SK-N-SH (cell line): ENCODE data around the gene MAP3K13. TPM values are rescaled to one million over a fixed set of nuclear protein-coding genes. Genes with fewer than 3 reads are reported as not detected.

Experiments used
- CTCF ChIA-PET: fragments of 300-600, 350-600 bp; formaldehyde crosslinking; extraction: SDS; loops from one replicate; lab custom pipeline; 2021; lab: Yijun Ruan, JAX
- POLR2A ChIA-PET: fragments of 350-600 bp; sonication (Branson Sonifier 250); formaldehyde crosslinking; extraction: SDS; loops from one replicate; lab custom pipeline; 2020; ENCODE audit warnings: antibody characterized with exemption, inconsistent platforms; lab: Yijun Ruan, JAX
- DNase-seq: peaks from one replicate; pipeline ENCODE4 v3.0.0; 2012
- H2AFZ ChIP-seq: fragments of 200-600 bp; sonication (generic); 2 replicates; pipeline ENCODE4 v1.8.1; 2016; ENCODE audit warnings: antibody characterized with exemption, mild to moderate bottlenecking, low read depth
- H3F3A ChIP-seq: fragments of 200-600 bp; sonication (generic); replicated peaks from 2 replicates; pipeline ENCODE3; 2016; ENCODE audit warnings: antibody characterized with exemption, mild to moderate bottlenecking; ENCODE audit not compliant: insufficient read depth
- H3K27ac ChIP-seq, 2 experiments: fragments of 200-500 bp in 1 of 2; fragments of 200-600 bp in 1 of 2; sonication (Bioruptor generic) in 1 of 2; sonication (generic), shearing (Covaris generic) in 1 of 2; 2 replicates each; pipeline versions ENCODE4 v1.5.1 to v1.6.1; 2014 to 2016; ENCODE audit warnings: low read depth in 2 of 2, inconsistent platforms in 1 of 2, low read length in 1 of 2, mild to moderate bottlenecking in 1 of 2, mixed read lengths in 1 of 2
- H3K27me3 ChIP-seq: fragments of 200-600 bp; sonication (generic), shearing (Covaris generic); 2 replicates; pipeline ENCODE4 v1.6.1; 2016; ENCODE audit warnings: mixed run types; ENCODE audit not compliant: insufficient read depth
- H3K36me3 ChIP-seq, 2 experiments: fragments of 200-500 bp in 1 of 2; fragments of 200-600 bp in 1 of 2; sonication (Bioruptor generic) in 1 of 2; sonication (generic) in 1 of 2; replicated peaks in 1 of 2; 2 replicates each; pipeline versions ENCODE3 to v1.5.1; 2014 to 2016; ENCODE audit warnings: low read length in 1 of 2, mild to moderate bottlenecking in 1 of 2; ENCODE audit not compliant: insufficient read depth in 2 of 2, control insufficient read depth in 1 of 2
- H3K4me1 ChIP-seq, 2 experiments: fragments of 200-500 bp in 1 of 2; fragments of 200-600 bp in 1 of 2; sonication (Bioruptor generic) in 1 of 2; sonication (generic), shearing (Covaris generic) in 1 of 2; 2 replicates each; pipeline versions ENCODE4 v1.5.1 to v1.6.1; 2014 to 2016; ENCODE audit warnings: low read depth in 1 of 2, low read length in 1 of 2, mixed run types in 1 of 2; ENCODE audit not compliant: insufficient read depth in 2 of 2, control insufficient read depth in 1 of 2
- H3K4me2 ChIP-seq: fragments of 200-600 bp; sonication (generic), shearing (Covaris generic); 2 replicates; pipeline ENCODE4 v1.6.1; 2017; ENCODE audit warnings: mixed run types
- H3K4me3 ChIP-seq, 2 experiments: fragments of 200-500 bp in 1 of 2; fragments of 200-600 bp in 1 of 2; sonication (Bioruptor generic) in 1 of 2; sonication (generic), shearing (Covaris generic) in 1 of 2; 2 replicates each; pipeline versions ENCODE4 v1.5.1 to v1.8.1; 2014 to 2016; ENCODE audit warnings: low read depth in 2 of 2, inconsistent platforms in 1 of 2, low read length in 1 of 2, mild to moderate bottlenecking in 1 of 2, mixed read lengths in 1 of 2, moderate library complexity in 1 of 2
- H3K79me2 ChIP-seq: fragments of 200-600 bp; sonication (generic); 2 replicates; pipeline ENCODE4 v1.8.1; 2017; ENCODE audit warnings: mild to moderate bottlenecking; ENCODE audit not compliant: insufficient read depth
- H3K9ac ChIP-seq: fragments of 200-600 bp; sonication (generic); 2 replicates; pipeline ENCODE4 v1.6.1; 2017; ENCODE audit warnings: mixed run types
- H3K9me2 ChIP-seq: fragments of 200-600 bp; sonication (generic); 2 replicates; pipeline ENCODE4 v1.6.1; 2017; ENCODE audit warnings: mixed run types
- H3K9me3 ChIP-seq: fragments of 200-600 bp; sonication (generic); 2 replicates; pipeline ENCODE4 v1.6.1; 2017; ENCODE audit warnings: mixed run types, mild to moderate bottlenecking, moderate library complexity
- H4K20me1 ChIP-seq: fragments of 200-600 bp; sonication (generic); 2 replicates; pipeline ENCODE4 v1.6.1; 2017; ENCODE audit warnings: mild to moderate bottlenecking, mixed run types; ENCODE audit not compliant: insufficient read depth
- CHD2 ChIP-seq: fragments of 150-350 bp; IDR thresholded peaks from 2 replicates; pipeline ENCODE4 v1.6.1; 2018; ENCODE audit warnings: low read length; ENCODE audit not compliant: partially characterized antibody
- EP300 ChIP-seq, 2 experiments: IDR thresholded peaks; 2 replicates each; pipeline versions ENCODE4 v1.4.0 to v1.6.1; 2012; ENCODE audit warnings: borderline replicate concordance in 1 of 2, low read depth in 1 of 2, low read length in 1 of 2
- EZH2phosphoT487 ChIP-seq: fragments of 200-600 bp; sonication (generic); IDR thresholded peaks from 2 replicates; pipeline ENCODE4 v1.6.1; 2017; ENCODE audit warnings: low read depth, mixed run types, mild to moderate bottlenecking, antibody characterized with exemption, moderate library complexity, borderline replicate concordance
- FOSL2 ChIP-seq: IDR thresholded peaks from 2 replicates; pipeline ENCODE4 v1.4.0; 2012; ENCODE audit warnings: low read depth, mild to moderate bottlenecking, moderate library complexity, borderline replicate concordance
- FOXJ3 ChIP-seq: sonication (generic); formaldehyde crosslinking; IDR thresholded peaks from 2 replicates; pipeline ENCODE4 v1.5.1; 2020; ENCODE audit warnings: mild to moderate bottlenecking, missing genetic modification reagents
- FOXM1 ChIP-seq: IDR thresholded peaks from 2 replicates; pipeline ENCODE4 v1.4.0; 2012; ENCODE audit warnings: low read depth, mild to moderate bottlenecking
- GABPA ChIP-seq: IDR thresholded peaks from 2 replicates; pipeline ENCODE4 v1.4.0; 2012; ENCODE audit warnings: low read depth, mild to moderate bottlenecking
- GATA2 ChIP-seq: sonication (generic); formaldehyde crosslinking; IDR thresholded peaks from 2 replicates; pipeline ENCODE4 v1.5.0; 2020; ENCODE audit warnings: mild to moderate bottlenecking, missing genetic modification reagents
- MEF2A ChIP-seq: IDR thresholded peaks from 2 replicates; pipeline ENCODE4 v1.4.0; 2012; ENCODE audit warnings: low read depth, borderline replicate concordance
- NFIC ChIP-seq: IDR thresholded peaks from 2 replicates; pipeline ENCODE4 v1.4.0; 2012; ENCODE audit warnings: borderline replicate concordance
- POLR2AphosphoS5 ChIP-seq: IDR thresholded peaks from 2 replicates; pipeline ENCODE4 v1.6.1; 2012; ENCODE audit warnings: low read depth, low read length
- RAD21 ChIP-seq: IDR thresholded peaks from 2 replicates; pipeline ENCODE4 v1.6.1; 2012; ENCODE audit warnings: mild to moderate bottlenecking, low read length
- RCOR1 ChIP-seq: fragments of 150-350 bp; IDR thresholded peaks from 2 replicates; pipeline ENCODE4 v1.6.1; 2017; ENCODE audit warnings: antibody characterized with exemption, low read length
- YY1 ChIP-seq: IDR thresholded peaks from 2 replicates; pipeline ENCODE4 v1.4.0; 2012; ENCODE audit warnings: low read depth, mild to moderate bottlenecking
- whole genome bisulfite sequencing: methylation state at CpG from one replicate; pipeline ENCODE4 v1.1.6; 2017; ENCODE audit warnings: low lambda C conversion rate; 5-methylcytosine and 5-hydroxymethylcytosine counted together
- polyA plus RNA-seq, 3 experiments: library from polyadenylated mRNA; depleted of rRNA; stranded (reverse); fragments of >200 nt; gene quantifications; 2 replicates each; pipeline ENCODE4 v1.2.3, GENCODE V29; 2012
- TF ChIP-seq, protein P1 (sequence below): fragments of 200-600 bp; sonication (generic); IDR thresholded peaks from 2 replicates; pipeline ENCODE4 v1.6.1; 2017; ENCODE audit warnings: antibody characterized with exemption, mild to moderate bottlenecking, moderate library complexity
- TF ChIP-seq, protein P2 (sequence below): IDR thresholded peaks from 2 replicates; pipeline ENCODE4 v1.4.0; 2012; ENCODE audit warnings: low read depth
- TF ChIP-seq, protein P3 (sequence below): IDR thresholded peaks from 2 replicates; pipeline ENCODE4 v1.4.0; 2012; ENCODE audit warnings: low read depth, borderline replicate concordance

MAP3K13 gene
- polyA plus RNA-seq, 1 of the 3 experiments (the other 2 are of a cell fraction): 9.1 TPM

DNA sequence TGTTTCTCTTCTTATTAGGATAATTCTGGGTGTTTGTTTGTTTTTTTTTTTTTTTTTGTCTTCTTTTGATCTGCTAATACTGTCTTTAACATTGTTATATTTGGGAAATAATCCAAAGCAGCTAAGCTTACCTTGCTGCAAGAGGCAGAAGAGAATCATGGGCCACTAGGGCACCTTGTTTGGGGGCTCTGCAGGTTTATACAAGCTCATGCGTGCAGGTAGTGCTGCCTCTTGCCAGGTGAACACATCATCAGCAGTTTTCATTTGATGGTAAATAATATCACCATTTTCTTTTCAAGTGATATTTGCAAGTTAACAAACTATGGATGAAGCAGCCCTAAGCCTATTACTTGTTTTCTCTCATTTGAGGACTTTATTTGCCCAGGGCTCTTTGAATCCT is 37.9 kb downstream of the MAP3K13 start:
- no peaks in the 10 kb centered on the region for H3K9me3 ChIP-seq
- H3K4me1 ChIP-seq: peaks cover 6 to 43% of the 10 kb centered on the region in 2 experiments; a peak in 2 of 4 replicates
- H3K36me3 ChIP-seq: no peaks in the 10 kb centered on the region
- WGBS: 70% methylated on average over 1 of the region's 1 CpG
- H4K20me1 ChIP-seq: no peaks in the 10 kb centered on the region
- no peak overlapping the region for H3K9ac ChIP-seq
- no peak overlapping the region for H3K4me3 ChIP-seq
- no peaks in the 10 kb centered on the region for H3F3A ChIP-seq
- H3K27ac ChIP-seq: peak overlapping the region in 1 of 2 experiments; percentile 89; a peak in 2 of 4 replicates
- TF ChIP-seq, protein P1, sequence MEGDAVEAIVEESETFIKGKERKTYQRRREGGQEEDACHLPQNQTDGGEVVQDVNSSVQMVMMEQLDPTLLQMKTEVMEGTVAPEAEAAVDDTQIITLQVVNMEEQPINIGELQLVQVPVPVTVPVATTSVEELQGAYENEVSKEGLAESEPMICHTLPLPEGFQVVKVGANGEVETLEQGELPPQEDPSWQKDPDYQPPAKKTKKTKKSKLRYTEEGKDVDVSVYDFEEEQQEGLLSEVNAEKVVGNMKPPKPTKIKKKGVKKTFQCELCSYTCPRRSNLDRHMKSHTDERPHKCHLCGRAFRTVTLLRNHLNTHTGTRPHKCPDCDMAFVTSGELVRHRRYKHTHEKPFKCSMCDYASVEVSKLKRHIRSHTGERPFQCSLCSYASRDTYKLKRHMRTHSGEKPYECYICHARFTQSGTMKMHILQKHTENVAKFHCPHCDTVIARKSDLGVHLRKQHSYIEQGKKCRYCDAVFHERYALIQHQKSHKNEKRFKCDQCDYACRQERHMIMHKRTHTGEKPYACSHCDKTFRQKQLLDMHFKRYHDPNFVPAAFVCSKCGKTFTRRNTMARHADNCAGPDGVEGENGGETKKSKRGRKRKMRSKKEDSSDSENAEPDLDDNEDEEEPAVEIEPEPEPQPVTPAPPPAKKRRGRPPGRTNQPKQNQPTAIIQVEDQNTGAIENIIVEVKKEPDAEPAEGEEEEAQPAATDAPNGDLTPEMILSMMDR: no peak
- TF ChIP-seq FOSL2 (no peak), EZH2phosphoT487 (no peak), GABPA (no peak), POLR2AphosphoS5 (no peak)
- TF ChIP-seq, protein P2, sequence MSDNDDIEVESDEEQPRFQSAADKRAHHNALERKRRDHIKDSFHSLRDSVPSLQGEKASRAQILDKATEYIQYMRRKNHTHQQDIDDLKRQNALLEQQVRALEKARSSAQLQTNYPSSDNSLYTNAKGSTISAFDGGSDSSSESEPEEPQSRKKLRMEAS: no peak
- TF ChIP-seq, protein P3, sequence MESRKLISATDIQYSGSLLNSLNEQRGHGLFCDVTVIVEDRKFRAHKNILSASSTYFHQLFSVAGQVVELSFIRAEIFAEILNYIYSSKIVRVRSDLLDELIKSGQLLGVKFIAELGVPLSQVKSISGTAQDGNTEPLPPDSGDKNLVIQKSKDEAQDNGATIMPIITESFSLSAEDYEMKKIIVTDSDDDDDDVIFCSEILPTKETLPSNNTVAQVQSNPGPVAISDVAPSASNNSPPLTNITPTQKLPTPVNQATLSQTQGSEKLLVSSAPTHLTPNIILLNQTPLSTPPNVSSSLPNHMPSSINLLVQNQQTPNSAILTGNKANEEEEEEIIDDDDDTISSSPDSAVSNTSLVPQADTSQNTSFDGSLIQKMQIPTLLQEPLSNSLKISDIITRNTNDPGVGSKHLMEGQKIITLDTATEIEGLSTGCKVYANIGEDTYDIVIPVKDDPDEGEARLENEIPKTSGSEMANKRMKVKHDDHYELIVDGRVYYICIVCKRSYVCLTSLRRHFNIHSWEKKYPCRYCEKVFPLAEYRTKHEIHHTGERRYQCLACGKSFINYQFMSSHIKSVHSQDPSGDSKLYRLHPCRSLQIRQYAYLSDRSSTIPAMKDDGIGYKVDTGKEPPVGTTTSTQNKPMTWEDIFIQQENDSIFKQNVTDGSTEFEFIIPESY: no peak
- no peak overlapping the region for H3K4me2 ChIP-seq
- no peak for DNase-seq
- POLR2A ChIA-PET: no interaction called here
- CTCF ChIA-PET: interaction anchor here (1.0 kb wide), 1 partner anchor 47 kb away, joined by 3 read pairs; no protein-coding TSS in a partner anchor
- no peaks in the 10 kb centered on the region for H3K27me3 ChIP-seq
- no peaks in the 10 kb centered on the region for H3K79me2 ChIP-seq
- H2AFZ ChIP-seq: no peak overlapping the region
- H3K9me2 ChIP-seq: no peaks in the 10 kb centered on the region

DNA sequence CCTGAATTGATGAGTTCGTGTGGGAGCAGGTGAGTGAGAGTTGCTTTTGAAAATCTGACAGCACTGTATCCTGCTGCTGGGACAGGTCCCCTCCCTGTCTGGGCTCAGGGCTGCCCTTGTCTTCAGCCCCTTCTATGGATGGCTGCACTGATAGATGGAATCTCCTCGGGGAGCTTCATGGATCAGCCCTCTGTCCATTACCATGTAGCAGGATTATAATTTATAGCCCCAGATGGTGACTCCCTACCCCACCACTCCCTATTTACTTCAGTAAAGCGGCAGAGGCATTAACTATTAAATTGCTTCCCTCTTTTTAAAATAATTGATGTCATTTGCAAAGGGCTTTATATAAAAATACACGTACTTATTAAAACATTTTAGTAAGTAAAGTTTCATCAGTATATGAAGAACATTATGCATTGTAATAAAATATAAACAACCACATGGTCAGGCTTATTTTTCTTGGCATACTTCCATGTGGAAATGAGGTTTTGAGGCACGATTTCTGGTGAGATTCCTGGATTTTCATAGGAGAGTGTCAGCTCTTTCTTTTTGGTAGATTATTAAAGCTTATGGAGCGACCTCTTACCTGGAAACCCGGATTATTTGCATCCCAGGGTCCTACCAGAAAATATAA is 38.5 kb downstream of the MAP3K13 start:
- WGBS: 27% methylated on average over 7 of the region's 7 CpGs

More for the DNA sequence above, 38.5 kb downstream of the MAP3K13 start:
- Histone ChIP-seq H3K36me3 (no peaks in the 10 kb centered on the region), H3K27me3 (no peaks in the 10 kb centered on the region), H3K4me2 (no peak overlapping the region), H3K4me3 (no peak overlapping the region), H3K27ac (peak overlapping the region in 1 of 2 experiments; percentile 89; a peak in 2 of 4 replicates), H2AFZ (no peak overlapping the region), H3K9me3 (no peaks in the 10 kb centered on the region), H3K9ac (no peak overlapping the region), H3K79me2 (no peaks in the 10 kb centered on the region), H3K9me2 (no peaks in the 10 kb centered on the region), H3F3A (no peaks in the 10 kb centered on the region)
- POLR2A ChIA-PET: no interaction called here
- CTCF ChIA-PET: interaction anchor here (1.1 kb wide), 1 partner anchor 71 kb away, joined by 3 read pairs; no protein-coding TSS in a partner anchor
- DNase-seq: peak; percentile 66
- TF ChIP-seq MEF2A (no peak), NFIC (peak; percentile 32; the same call in 1 of the 2 replicates), EP300 (IDR thresholded peaks at IDR 0.05; ENCODE audit: borderline replicate concordance in 1 of 2, low read depth in 1 of 2, low read length in 1 of 2) (peak in 1 of 2 experiments; percentile 70; a peak in 1 of 4 replicates), YY1 (no peak), FOXJ3 (CRISPR knock-in tag) (no peak), CHD2 (peak; percentile 58), RCOR1 (peak; percentile 50; the same call in 1 of the 2 replicates), FOXM1 (no peak), RAD21 (no peak; the same call in 1 of the 2 replicates), GABPA (no peak), GATA2 (CRISPR knock-in tag) (peak; percentile 39)
- TF ChIP-seq, protein P3: no peak
- TF ChIP-seq, all 33 proteins: peak for 5
- Histone ChIP-seq H3K4me1 (peaks cover 6 to 43% of the 10 kb centered on the region in 2 experiments; a peak in 2 of 4 replicates), H4K20me1 (no peaks in the 10 kb centered on the region)
